HG03469 (cell line): ENCODE results near the gene GRID2.
"Not testable (repeated sequence)": the region's sequence is repeated elsewhere in the genome, so short reads cannot be mapped to it uniquely, and the experiment has no call there.

Source experiments
- ATAC-seq: cut with Tn5 transposase; IDR thresholded peaks from one replicate; pipeline ENCODE4 v1.9.1; 2021; ENCODE audit warnings: mild to moderate bottlenecking, moderate library complexity, moderate number of reproducible peaks; ENCODE audit not compliant: unreplicated experiment

GRID2 gene

GRCh38 chr4:92303621-92304027 is at the start of gene GRID2:
GRID2 (plus strand) TSS chr4:92303966.
- no peak for ATAC-seq

- ATAC-seq, result no peak
Observed at GRCh38 chr4:92253986-92254671, 49.6 kb upstream of the GRID2 start.

- ATAC-seq, result no peak
Observed at GRCh38 chr4:92254767-92255442, 48.9 kb upstream of the GRID2 start.

- ATAC-seq, result no peak
Observed at GRCh38 chr4:92255920-92256244, 47.9 kb upstream of the GRID2 start.

- ATAC-seq, result no peak
Observed at GRCh38 chr4:92257931-92258857, 45.6 kb upstream of the GRID2 start.

GRCh38 chr4:92261256-92261655 is 42.5 kb upstream of the GRID2 start:
- no peak for ATAC-seq

GRCh38 chr4:92262371-92262770 is 41.4 kb upstream of the GRID2 start:
- no peak for ATAC-seq

- no peak for ATAC-seq
Observed at GRCh38 chr4:92263010-92263409, 40.8 kb upstream of the GRID2 start.

GRCh38 chr4:92263575-92263974 is 40.2 kb upstream of the GRID2 start:
- no peak for ATAC-seq

GRCh38 chr4:92264163-92264562 is 39.6 kb upstream of the GRID2 start:
- ATAC-seq, result no peak

GRCh38 chr4:92265021-92265420 is 38.7 kb upstream of the GRID2 start:
- ATAC-seq, result no peak

- no peak for ATAC-seq
Observed at GRCh38 chr4:92265798-92266197, 38.0 kb upstream of the GRID2 start.

GRCh38 chr4:92266521-92266920 is 37.2 kb upstream of the GRID2 start:
- ATAC-seq, result no peak

GRCh38 chr4:92268642-92269041 is 35.1 kb upstream of the GRID2 start:
- ATAC-seq, result no peak

GRCh38 chr4:92270908-92271307 is 32.9 kb upstream of the GRID2 start:
- ATAC-seq, result no peak

- not testable (repeated sequence) for ATAC-seq
Observed at GRCh38 chr4:92271551-92271950, 32.2 kb upstream of the GRID2 start.

GRCh38 chr4:92277057-92277881 is 26.5 kb upstream of the GRID2 start:
- not testable (repeated sequence) for ATAC-seq

GRCh38 chr4:92279296-92279695 is 24.5 kb upstream of the GRID2 start:
- no peak for ATAC-seq

- ATAC-seq, result no peak
Observed at GRCh38 chr4:92299152-92299551, 4.6 kb upstream of the GRID2 start.

GRCh38 chr4:92304121-92304520 is 355 bp downstream of the GRID2 start:
- ATAC-seq, result no peak

GRCh38 chr4:92304606-92305005 is 840 bp downstream of the GRID2 start:
- ATAC-seq, result no peak
